Right lobe of liver (tissue), 6 donors: ENCODE measurements around the gene MICALL1. TPM values are rescaled to one million over a fixed set of nuclear protein-coding genes. Genes with fewer than 3 reads are reported as not detected.

Source experiments
- ATAC-seq, 4 donors: fragments of 200-7000 bp; cut with Tn5 transposase; one replicate each; pipeline ENCODE4 v1.9.1; 2020; ENCODE audit warnings: mild to moderate bottlenecking in 4 of 4, moderate library complexity in 4 of 4
- DNase-seq, 3 donors: peaks; one replicate each; pipeline ENCODE4 v3.0.0-alpha.2; 2020
- H3K27ac ChIP-seq, 3 donors: fragments of 200-600 bp; one replicate each; pipeline ENCODE4 v1.8.0; 2022
- H3K27me3 ChIP-seq, 2 donors: fragments of 200-600 bp; one replicate each; pipeline ENCODE4 v1.8.0; 2022
- H3K36me3 ChIP-seq, 4 donors: fragments of 200-600 bp; sonication (generic) in 1 of 4; one replicate each; pipeline versions ENCODE4 v1.5.1 to v1.8.0; 2017 to 2022; ENCODE audit warnings: control low read depth in 1 of 4
- H3K4me1 ChIP-seq, 4 donors: fragments of 200-600 bp; sonication (generic) in 1 of 4; one replicate each; pipeline versions ENCODE4 v1.5.1 to v1.8.0; 2017 to 2022; ENCODE audit warnings: control low read depth in 1 of 4
- H3K4me3 ChIP-seq, 3 donors: fragments of 200-600 bp; one replicate each; pipeline ENCODE4 v1.8.0; 2022
- H3K9me3 ChIP-seq, 4 donors: fragments of 200-600 bp; sonication (generic) in 1 of 4; one replicate each; pipeline versions ENCODE4 v1.5.1 to v1.8.0; 2017 to 2022; ENCODE audit warnings: control low read depth in 1 of 4
- CTCF ChIP-seq, 4 donors: fragments of 200-600 bp in 3 of 4; fragments of 450-650 bp in 1 of 4; IDR thresholded peaks; one replicate each; pipeline versions ENCODE4 v1.5.1 to v1.8.0; 2016 to 2022; ENCODE audit warnings: antibody characterized with exemption in 4 of 4, mild to moderate bottlenecking in 2 of 4
- POLR2A ChIP-seq: fragments of 450-650 bp; IDR thresholded peaks from one replicate; pipeline ENCODE4 v1.6.1; 2017; ENCODE audit warnings: antibody characterized with exemption, mild to moderate bottlenecking
- WGBS: methylation state at CpG from one replicate; pipeline ENCODE4 v1.1.6; 2018; ENCODE audit warnings: low coverage, low lambda C conversion rate; ENCODE audit not compliant: insufficient coverage; ENCODE audit errors: missing lambda C conversion rate; 5-methylcytosine and 5-hydroxymethylcytosine counted together
- intact Hi-C, 2 donors: fragments of 100-400 bp; cut with DNase I; formaldehyde crosslinking; loops; one replicate each; pipeline versions ENCODE4 v1.11.2 to v1.14.1; 2022
- microRNA-seq, 2 donors: library from miRNA; unstranded; fragments of <30 nt; microRNA quantifications; one replicate each; pipeline ENCODE4, GENCODE V29; 2019 to 2020
- total RNA-seq, 6 experiments: library from RNA; depleted of rRNA in 2 of 6; stranded (reverse); fragments of >200 nt in 2 of 6; fragmentation: NEBNext Ultra II Directional in 3 of 6; extraction: Animal tissue kit (Norgen Biotek cat#: 25700) in 3 of 6; gene quantifications; one replicate each; pipeline versions ENCODE4 v1.1.0 to v1.2.4, GENCODE V29; 2016 to 2023
- donor health status: DM: no; HTN: yes; CAD: no.
- donor health status: DM: no; HTN: no; CAD: no.
- donor health status: DM: no; HTN: no; CAD: no.
- donor health status: DM: no; HTN: yes; CAD: no.
- donor health status: DM: no; HTN: yes; CAD: no.

MICALL1 gene
- total RNA-seq, 6 experiments from 2014 or later = 6.5 to 19.0 (median 10.3) TPM

GRCh38 chr22:37989146-37990045, 83.3 kb downstream of the MICALL1 start:
- H3K27me3 ChIP-seq = no peaks in the 10 kb centered on the region
- ATAC-seq (no peak), DNase-seq (no peak)
- 87% methylated on average over 5 of the region's 14 CpGs for WGBS
- H3K9me3 ChIP-seq = no peaks in the 10 kb centered on the region
- H3K27ac ChIP-seq = no peak overlapping the region
- intact Hi-C loops = no loop called here
- TF ChIP-seq POLR2A (no peak), CTCF (IDR thresholded peaks at IDR 0.05) (no peak)
- H3K36me3 ChIP-seq = no peaks in the 10 kb centered on the region
- no peaks in the 10 kb centered on the region for H3K4me1 ChIP-seq
- H3K4me3 ChIP-seq = no peak overlapping the region

- no peak overlapping the region for H3K27ac ChIP-seq
- H3K36me3 ChIP-seq = no peaks in the 10 kb centered on the region
- intact Hi-C loops = no loop called here
- H3K9me3 ChIP-seq = no peaks in the 10 kb centered on the region
- TF ChIP-seq POLR2A (no peak), CTCF (IDR thresholded peaks at IDR 0.05) (no peak)
- DNase-seq (no peak), ATAC-seq (no peak)
- H3K4me3 ChIP-seq = no peak overlapping the region
- no peaks in the 10 kb centered on the region for H3K4me1 ChIP-seq
- no peaks in the 10 kb centered on the region for H3K27me3 ChIP-seq
- WGBS = no CpG with 5 or more reads among the region's 5 CpGs
Observed at GRCh38 chr22:37990301-37990700, 84.2 kb downstream of the MICALL1 start.

GRCh38 chr22:37990862-37991261, 84.8 kb downstream of the MICALL1 start:
- no peak for ATAC-seq
- Histone ChIP-seq H3K9me3 (no peaks in the 10 kb centered on the region), H3K36me3 (no peaks in the 10 kb centered on the region), H3K27ac (no peak overlapping the region), H3K4me1 (no peaks in the 10 kb centered on the region), H3K27me3 (no peaks in the 10 kb centered on the region), H3K4me3 (no peak overlapping the region)
- no peak for DNase-seq
- TF ChIP-seq CTCF (IDR thresholded peaks at IDR 0.05) (no peak), POLR2A (no peak)
- intact Hi-C loops = no loop called here
- WGBS = 83% methylated on average over 3 of the region's 7 CpGs

- intact Hi-C loops = no loop called here
- Histone ChIP-seq H3K27ac (no peak overlapping the region), H3K4me3 (no peak overlapping the region), H3K27me3 (no peaks in the 10 kb centered on the region), H3K36me3 (no peaks in the 10 kb centered on the region), H3K4me1 (no peaks in the 10 kb centered on the region), H3K9me3 (no peaks in the 10 kb centered on the region)
- ATAC-seq (no peak), DNase-seq (no peak)
- TF ChIP-seq POLR2A (no peak), CTCF (IDR thresholded peaks at IDR 0.05) (no peak)
- WGBS = 73% methylated on average over 6 of the region's 6 CpGs
Observed at GRCh38 chr22:37991731-37992442, 85.8 kb downstream of the MICALL1 start.

Small RNAs within 50 kb of the gene (microRNA-seq; reads per million reads assigned to microRNA genes)
- gene MIR4534 (0 reads per million in 2 donors), gene MIR6820 (1.2 to 3.9 reads per million in 2 donors)

Other genes starting within 250 kb of the MICALL1 start
- 10 to 100 TPM; 15.7 to 63.4 (median 34.4) TPM for gene PDXP, start 247.6 kb upstream of the MICALL1 start, total RNA-seq
- 100 to 1,000 TPM in 4 of 6 experiments, 10 to 100 TPM in 2; 34.7 to 267 (median 141) TPM for gene LGALS1, start 230.7 kb upstream of the MICALL1 start, total RNA-seq
- gene NOL12, start 220.0 kb upstream of the MICALL1 start, total RNA-seq = 10 to 100 TPM in 2 of 6 experiments, 1 to 10 TPM in 4; 8.4 to 16.1 (median 9.4) TPM
- 10 to 100 TPM; 11.7 to 22.8 (median 20.7) TPM for gene TRIOBP, start 209.2 kb upstream of the MICALL1 start, total RNA-seq
- gene GCAT, start 98.4 kb upstream of the MICALL1 start, total RNA-seq = 10 to 100 TPM; 21.9 to 43.0 (median 29.8) TPM
- under 1 TPM in 2 of 6 experiments, not detected in 4; 0.29 to 0.83 TPM for gene GALR3, start 82.9 kb upstream of the MICALL1 start, total RNA-seq
- 10 to 100 TPM in 2 of 6 experiments, 1 to 10 TPM in 4; 7.3 to 20.7 (median 9.7) TPM for gene ANKRD54, start 62.0 kb upstream of the MICALL1 start, total RNA-seq
- 100 to 1,000 TPM; 117 to 200 (median 164) TPM for gene EIF3L, start 56.9 kb upstream of the MICALL1 start, total RNA-seq
- under 1 TPM in 1 of 6 experiments, not detected in 5; 0.40 TPM for gene C22orf23, start 47.3 kb downstream of the MICALL1 start, total RNA-seq
- 10 to 100 TPM; 42.4 to 60.5 (median 56.3) TPM for gene POLR2F, start 47.4 kb downstream of the MICALL1 start, total RNA-seq
- under 1 TPM in 2 of 6 experiments, not detected in 4; 0.24 to 0.29 TPM for gene SOX10, start 78.3 kb downstream of the MICALL1 start, total RNA-seq
- 10 to 100 TPM; 13.0 to 26.4 (median 20.3) TPM for gene PICK1, start 151.1 kb downstream of the MICALL1 start, total RNA-seq
- not detected for gene SLC16A8, start 177.9 kb downstream of the MICALL1 start, total RNA-seq
- 1 to 10 TPM in 3 of 6 experiments, under 1 TPM in 3; 0.79 to 5.0 (median 1.4) TPM for gene BAIAP2L2, start 204.4 kb downstream of the MICALL1 start, total RNA-seq